ENCODE results near the gene SCARF2.
"Not testable (repeated sequence)": the region's sequence is repeated elsewhere in the genome, so short reads cannot be mapped to it uniquely, and the experiment has no call there.

The SCARF2 gene

DNA sequence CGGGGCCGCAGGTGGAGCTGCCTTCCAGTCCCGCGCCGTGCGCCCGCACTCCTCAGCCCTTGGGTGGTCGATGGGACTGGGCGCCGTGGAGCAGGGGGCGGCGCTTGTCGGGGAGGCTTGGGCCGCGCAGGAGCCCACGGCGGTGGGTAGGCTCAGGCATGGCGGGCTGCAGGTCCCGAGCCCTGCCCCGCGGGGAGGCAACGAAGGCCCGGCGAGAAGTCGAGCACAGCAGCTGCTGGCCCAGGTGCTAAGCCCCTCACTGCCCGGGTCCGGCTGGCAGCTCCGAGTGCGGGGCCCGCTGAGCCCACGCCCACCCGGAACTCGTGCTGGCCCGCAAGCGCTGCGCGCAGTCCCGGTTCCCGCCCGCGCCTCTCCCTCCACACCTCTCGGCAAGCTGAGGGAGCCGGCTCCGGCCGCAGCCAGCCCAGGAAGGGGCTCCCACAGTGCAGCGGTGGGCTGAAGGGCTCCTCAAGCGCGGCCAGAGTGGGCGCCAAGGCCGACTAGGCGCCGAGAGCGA lies 45.2 kb downstream of the SCARF2 start:
- DNase-seq: not testable (repeated sequence)

DNA sequence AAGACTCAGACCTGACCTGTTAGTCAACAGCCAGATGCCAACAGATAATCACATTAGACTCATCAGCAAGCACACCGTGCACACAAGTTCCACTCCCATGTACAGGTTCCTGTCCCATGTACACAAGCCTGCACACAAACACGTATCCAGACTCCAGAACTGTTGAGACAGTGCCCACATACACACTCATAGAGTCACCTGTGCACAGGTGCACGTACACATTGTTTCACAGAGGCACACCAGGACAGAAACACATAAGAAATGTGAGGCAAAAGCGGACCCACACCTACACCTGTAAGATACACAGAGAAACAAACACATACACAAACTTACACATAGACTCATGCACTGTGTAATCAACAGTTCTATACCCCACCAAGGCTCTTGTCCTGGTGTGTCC lies 46.4 kb downstream of the SCARF2 start:
- no peak for DNase-seq

DNA sequence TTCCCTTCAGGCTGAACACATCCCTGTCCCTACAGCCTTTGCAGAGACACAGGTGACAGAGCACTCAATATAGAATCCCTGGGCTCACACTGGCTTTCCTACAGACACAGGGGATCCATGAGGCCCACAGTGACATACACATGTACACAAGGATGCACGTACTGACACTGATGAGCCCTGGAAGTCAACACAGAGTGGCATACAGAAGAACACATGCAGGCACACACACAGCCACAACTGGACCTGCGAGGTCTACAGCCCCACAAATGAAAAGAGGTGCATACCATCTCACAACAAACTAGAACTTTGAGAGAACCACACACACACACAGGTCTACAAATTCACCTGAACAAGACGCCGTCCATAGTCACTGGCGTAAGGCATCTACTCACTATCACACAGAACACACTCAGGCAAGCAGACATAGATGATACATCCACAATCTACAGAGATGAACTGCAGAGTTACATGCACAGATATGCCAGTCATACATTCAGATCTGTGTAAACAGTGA lies 47.2 kb downstream of the SCARF2 start:
- DNase-seq: no peak

DNA sequence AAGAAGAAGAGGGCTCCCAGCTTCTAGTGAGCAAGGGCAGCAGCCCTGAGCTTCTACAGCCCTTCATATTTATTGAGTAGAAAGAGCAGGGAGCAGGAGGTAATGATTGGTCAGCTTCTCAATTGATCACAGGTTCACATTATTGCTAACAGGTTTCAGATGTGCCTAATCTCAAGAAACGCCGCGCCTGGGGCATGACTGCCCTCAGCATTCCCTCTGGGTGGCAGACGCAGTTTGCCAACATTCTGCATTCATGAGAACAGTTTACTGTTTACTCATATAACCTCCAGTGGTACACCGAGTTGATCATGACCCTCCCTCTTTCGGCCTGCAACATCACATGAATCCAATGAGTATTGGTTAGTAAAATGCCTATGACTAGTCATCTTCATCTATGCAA lies 48.3 kb downstream of the SCARF2 start:
- DNase-seq: no peak

DNA sequence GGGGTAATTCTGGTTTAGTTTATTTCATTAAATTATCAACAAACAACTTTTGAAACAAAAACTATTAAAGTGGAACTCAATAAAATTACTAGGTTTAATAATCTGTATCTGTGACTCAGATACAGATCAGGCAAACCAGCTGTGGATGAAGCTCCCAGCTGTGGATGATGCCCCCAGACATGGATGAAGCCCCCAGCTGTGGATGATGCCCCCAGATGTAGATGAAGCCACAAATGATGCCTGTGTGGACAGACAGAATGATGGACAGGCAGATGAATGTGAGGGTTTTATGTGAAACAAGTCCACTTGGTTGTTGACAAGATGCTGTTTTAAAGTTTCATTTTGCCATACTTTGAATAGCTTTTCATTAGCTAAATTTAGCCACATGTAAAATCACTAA lies 49.4 kb downstream of the SCARF2 start:
- no peak for DNase-seq

DNA sequence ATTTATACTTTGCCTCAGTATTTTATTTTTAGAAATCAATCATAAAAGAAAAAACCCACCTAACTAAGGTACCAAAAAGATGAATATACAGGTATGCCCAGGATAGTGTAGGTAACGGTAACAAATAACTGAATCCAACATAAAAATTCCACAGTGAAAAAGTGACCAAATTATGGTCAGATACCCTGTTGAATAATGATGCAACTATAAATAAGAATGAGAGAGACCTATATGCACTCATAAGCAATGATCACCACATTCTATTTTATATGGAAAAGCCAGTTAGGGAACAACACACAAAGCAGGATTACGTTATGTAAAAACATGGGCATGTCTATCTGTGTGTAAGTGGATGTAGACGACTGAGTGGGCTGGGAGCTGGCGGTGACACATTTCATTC lies 50.7 kb downstream of the SCARF2 start:
- no peak for DNase-seq

DNA sequence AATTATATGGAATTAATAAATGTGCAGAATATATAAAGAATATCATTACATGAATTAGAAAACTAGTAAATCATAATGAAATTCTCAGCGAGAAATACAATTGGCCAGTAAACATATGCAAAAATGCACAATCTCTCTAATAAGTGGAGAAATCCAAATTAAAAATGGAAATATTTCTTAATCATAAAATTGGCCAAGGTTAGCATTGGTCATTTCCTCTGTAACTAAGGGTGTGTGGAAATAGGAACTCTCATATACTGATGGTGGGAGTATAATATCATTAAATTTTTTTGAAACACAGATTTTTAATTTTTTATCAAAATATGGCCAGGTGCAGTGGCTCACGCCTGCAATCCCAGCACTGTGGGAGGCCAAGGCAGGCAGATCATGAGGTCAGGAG lies 51.3 kb downstream of the SCARF2 start:
- no peak for DNase-seq

DNA sequence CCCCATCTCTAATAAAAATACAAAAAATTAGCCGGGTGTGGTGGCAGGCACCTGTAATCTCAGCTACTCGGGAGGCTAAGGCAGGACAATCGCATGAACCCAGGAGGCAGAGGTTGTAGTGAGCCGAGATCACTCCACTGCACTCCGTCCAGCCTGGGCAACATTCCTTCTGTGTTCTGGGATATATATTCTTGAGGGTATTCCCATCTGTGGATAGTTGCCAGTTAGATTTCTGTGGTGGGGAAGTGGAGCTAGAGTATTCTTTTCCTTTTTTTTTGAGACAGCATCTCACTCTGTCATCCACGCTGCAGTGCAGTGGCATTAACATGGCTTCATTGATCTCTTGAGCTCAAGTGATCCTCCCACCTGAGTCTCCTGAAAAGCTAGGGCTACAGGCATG lies 52.8 kb downstream of the SCARF2 start:
- no peak for DNase-seq

DNA sequence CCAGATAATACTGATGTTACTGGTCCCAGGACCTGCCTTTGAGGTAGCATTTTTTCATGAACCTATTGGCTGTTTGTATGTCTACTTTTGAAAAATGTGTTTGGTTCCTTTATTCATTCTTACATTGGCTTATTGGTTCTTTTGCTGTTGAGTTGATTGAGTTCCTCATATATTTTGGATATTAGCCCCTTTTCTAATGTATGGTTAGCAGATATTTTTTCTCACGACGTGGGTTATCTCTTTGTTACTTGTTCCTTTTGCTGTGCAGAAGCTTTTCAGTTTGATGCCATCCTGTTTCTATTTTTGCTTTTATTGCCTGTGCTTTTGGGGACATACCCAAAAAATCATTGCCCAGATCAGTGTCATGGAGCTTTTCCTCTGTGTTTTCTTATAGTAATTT lies 53.5 kb downstream of the SCARF2 start:
- no peak for DNase-seq

DNA sequence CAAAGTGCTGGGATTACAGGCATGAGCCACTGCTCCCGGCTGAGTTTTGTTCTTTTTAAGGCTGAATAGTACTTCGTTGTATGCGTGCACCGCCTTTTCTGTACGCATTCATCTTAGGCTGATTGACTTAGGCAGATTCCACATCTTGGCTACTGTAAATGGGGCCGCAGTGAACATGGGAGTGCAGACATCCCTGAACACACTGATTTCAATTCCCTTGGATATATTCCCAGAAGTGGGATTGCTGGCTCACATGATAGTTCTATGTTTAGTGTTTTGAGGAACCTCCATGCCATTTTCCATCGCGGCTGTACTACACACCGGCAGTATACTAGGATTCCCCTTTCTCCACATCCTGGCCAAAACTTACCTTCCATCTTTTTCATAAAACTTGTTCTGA lies 54.1 kb downstream of the SCARF2 start:
- no peak for DNase-seq

DNA sequence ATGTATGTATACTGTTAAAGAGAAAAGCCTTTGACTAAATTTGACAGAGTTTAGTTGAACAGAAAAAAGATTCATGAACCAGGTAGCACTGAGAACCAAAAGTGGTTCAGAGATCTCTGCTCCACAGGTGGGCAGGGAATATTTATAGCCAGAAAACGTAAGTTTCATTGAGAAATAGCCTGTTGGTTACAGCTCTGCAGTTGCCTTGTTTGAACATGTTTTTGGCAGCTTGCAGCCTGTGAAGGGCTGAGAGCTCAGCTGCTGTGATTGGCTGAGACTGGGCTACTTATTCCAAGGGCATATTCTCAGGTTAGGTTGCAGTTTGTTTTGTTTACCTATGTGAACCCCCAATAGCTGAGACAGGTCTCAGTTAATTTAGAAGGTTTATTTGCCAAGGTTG lies 57.1 kb downstream of the SCARF2 start:
- no peak for DNase-seq

DNA sequence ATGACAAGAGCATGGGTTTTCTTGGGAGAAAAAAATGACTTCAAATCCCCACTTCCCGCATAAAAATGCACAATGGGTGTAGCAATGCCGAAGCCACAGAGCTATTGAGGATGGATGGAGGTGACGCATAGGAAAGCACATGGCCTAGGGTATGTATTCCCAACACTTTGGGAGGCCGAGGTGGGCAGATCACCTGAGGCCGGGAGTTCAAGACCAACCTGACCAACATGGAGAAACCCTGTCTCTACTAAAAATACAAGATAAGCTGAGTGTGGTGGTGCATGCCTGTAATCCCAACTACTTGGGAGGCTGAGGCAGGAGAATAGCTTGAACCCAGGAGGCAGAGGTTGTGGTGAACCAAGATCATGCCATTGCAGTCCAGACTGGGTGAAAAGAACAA lies 58.9 kb downstream of the SCARF2 start:
- DNase-seq: not testable (repeated sequence)

DNA sequence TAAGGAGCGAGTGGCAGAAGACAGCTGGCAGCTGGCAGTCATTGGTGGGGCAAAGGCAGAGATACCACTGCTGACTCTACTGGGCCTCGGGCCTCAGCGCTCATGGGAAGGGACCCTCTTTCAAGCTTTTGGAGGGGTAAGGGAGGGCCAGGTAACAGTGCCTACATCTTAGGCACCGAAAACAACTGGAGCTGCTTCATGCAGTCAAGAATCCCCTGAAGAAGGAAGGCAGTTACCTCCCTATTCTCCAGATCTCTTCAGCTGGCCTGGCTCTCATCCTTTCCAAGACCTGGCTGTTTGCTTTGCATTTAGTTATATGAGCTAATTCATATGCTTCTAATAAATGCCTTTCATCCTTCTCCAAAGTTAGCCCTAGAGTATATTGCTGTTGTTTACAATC lies 59.5 kb downstream of the SCARF2 start:
- DNase-seq: no peak

DNA sequence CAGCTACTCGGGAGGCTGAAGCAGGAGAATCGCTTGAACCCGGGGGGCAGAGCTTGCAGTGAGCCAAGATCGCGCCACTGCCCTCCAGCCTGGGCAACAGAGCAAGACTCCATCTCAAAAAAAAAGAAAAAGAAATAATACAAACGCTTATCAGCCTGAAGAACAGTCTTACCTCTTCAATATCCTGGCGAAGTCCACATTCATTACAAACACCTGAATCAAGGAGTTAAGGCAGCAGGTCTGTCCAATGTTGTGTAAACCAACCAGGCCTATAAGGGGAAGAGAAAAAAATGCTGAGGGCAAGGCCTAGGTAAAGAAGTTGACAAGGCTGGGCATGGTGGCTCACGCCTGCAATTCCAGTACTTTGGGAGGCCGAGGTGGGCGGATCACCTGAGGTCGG lies 60.6 kb downstream of the SCARF2 start:
- DNase-seq: not testable (repeated sequence)

DNA sequence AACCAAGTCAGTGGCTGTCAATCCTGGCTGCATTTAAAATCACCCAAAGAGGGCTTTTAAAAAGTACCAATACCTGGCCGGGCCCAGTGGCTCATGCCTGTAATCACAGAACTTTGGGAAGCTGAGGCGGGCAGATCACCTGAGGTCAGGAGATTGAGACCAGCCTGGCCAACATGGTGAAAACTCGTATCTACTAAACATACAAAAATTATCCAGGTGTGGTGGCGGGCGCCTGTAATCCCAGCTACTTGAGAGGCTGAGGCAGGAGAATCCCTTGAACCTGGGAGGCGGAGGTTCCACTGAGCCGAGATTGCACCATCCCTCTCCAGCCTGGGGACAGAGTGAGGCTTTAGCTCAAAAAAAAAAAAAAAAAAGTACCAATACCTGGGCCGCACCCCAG lies 61.3 kb downstream of the SCARF2 start:
- DNase-seq: not testable (repeated sequence)
